ENCODE measurements around the gene ANKDD1A. TPM values are rescaled to one million over a fixed set of nuclear protein-coding genes. Genes with fewer than 3 reads are reported as not detected.

The ANKDD1A gene
- total and polyA plus RNA-seq, 2 experiments from 2014 or later: 6.7 to 9.3 TPM

GRCh38 chr15:65004993-65005392 lies 93.3 kb downstream of the ANKDD1A start (continued):
- no peak for TF ChIP-seq ZNF462 (CRISPR knock-in tag; IDR thresholded peaks at IDR 0.05)
- no peak for TF ChIP-seq REST (IDR thresholded peaks at IDR 0.05; ENCODE audit: unreplicated experiment)
- TF ChIP-seq NANOG (IDR thresholded peaks at IDR 0.05; ENCODE audit: borderline replicate concordance): no peak
- no peak for TF ChIP-seq ETS1 (IDR thresholded peaks at IDR 0.05)
- TF ChIP-seq CREB1 (CRISPR knock-in tag; IDR thresholded peaks at IDR 0.05; ENCODE audit: low read depth): no peak

All from GM23338 (cell line).